Measurements from ENCODE around the gene SLC4A5.
A peak's percentile ranks its signal among the peaks of the same experiment; 100 is the strongest.

SLC4A5 gene

DNA sequence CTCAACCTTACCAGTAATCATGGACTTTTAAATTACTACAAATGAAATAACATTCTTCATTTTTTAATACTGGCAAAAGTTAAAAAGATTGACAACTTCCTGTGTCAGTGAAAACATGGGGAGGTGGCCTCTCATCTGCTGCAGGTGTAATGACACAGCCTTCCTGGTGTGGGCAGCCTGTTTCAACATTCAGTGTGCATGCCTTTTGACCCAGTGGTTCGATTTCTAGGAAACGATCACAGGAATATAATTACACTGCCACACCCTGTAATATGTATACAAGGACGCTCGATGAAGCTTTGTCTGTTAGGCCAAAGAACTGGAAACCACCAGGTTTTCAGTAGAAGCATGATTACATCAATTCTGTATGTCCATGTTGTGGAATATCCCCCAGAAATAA, 76.1 kb downstream of the SLC4A5 start:
- DNase-seq (ENCODE audit: low read depth, low spot score): no peak

- no peak for DNase-seq (ENCODE audit: low read depth, low spot score)
Observed at GRCh38 chr2:74264281-74264680, 78.9 kb downstream of the SLC4A5 start.

DNA sequence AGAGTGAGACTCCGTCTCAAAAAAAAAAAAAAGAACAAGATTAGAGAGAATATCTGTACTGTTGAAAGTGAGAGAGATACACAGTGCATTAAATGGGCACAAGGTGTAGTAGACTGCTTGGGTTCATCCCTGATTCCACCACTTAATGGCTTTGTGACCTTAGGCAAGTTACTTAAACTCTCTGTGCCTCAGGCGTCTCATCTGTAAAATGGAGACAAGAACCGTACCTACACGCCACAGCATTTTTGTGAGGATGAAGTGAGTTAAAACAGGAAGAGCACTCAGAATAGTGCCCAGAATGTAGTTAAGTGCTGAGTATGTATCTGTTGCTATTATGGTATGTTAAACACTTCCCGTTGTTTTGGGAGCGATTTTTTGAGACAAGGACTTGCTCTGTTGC, 80.5 kb downstream of the SLC4A5 start:
- DNase-seq (ENCODE audit: low read depth, low spot score): no peak

GRCh38 chr2:74261204-74261864, 81.9 kb downstream of the SLC4A5 start:
- peak; percentile 72 for DNase-seq (ENCODE audit: low read depth, low spot score)

GRCh38 chr2:74260495-74260894, 82.7 kb downstream of the SLC4A5 start:
- DNase-seq (ENCODE audit: low read depth, low spot score): no peak

DNA sequence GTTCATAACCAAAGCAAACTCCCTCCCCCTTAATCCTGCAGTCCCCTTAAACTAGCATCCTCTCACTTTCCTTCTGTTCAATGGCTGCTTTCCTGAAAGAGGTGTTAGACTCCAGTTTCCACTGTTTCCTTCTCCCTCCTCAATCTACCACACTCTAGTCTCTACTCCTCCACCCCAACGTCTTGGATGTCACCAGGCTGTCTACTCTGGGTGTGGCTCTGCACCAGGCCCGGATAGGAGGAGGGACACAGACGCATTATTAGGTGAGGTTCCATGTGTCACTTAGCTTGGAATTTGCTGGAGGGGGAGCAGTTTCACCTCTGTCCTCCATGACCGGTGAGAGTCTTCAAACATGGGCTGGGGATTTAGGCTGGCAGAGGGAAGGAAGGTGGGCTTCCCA, 83.5 kb downstream of the SLC4A5 start:
- no peak for DNase-seq (ENCODE audit: low read depth, low spot score)

GRCh38 chr2:74259191-74259590, 84.0 kb downstream of the SLC4A5 start:
- DNase-seq (ENCODE audit: low read depth, low spot score): no peak

DNA sequence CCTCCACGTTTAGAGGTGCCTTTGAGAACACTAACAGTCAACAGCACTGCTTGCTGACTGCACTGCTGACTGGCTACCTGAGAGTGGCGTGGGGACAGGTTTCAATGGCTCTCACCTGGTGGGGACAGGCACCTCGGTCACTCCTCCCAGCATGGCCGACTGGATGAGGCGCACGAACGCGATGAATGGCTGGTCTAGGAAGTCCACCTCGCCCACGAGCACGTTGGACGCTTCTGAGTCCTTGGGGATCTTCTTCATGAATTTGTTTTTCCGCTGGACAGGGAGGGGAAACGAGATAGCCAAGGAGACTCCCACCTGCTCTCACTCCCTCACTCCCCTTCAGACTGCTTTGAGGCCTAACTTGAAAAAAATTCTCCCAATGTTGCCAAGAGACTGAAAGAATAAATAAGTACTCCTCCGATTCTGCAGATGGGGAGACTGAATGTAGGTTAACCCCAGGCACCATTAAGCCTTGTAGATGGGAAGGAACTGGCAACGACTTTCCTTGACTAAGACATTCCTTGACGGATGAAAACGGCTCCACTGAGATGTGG, 87.5 kb downstream of the SLC4A5 start:
- no peak for DNase-seq (ENCODE audit: low read depth, low spot score)

- DNase-seq (ENCODE audit: low read depth, low spot score): no peak
Observed at GRCh38 chr2:74253971-74254310, 89.3 kb downstream of the SLC4A5 start.

GRCh38 chr2:74253306-74253970, 89.8 kb downstream of the SLC4A5 start:
- no peak for DNase-seq (ENCODE audit: low read depth, low spot score)

- no peak for DNase-seq (ENCODE audit: low read depth, low spot score)
Observed at GRCh38 chr2:74252862-74253261, 90.4 kb downstream of the SLC4A5 start.

DNA sequence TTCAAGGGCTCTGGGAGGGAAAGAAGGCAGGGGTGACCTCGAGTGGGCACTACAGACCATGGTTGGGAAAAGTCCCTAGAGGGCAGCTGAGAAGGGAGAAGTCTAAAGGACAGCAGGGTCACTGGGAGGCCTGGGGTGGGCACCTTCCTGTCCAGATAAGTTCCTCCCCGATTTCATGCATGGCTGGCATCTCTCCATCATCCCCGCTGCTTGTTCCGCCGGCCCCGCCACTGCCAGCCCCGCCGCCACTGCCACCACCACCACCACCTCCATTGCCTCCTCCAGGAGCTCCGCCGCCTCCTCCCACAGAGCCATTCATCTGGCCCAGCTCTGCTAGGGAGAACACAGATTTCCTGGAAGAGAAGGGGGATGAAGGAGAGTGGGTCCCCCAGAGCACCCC, 91.2 kb downstream of the SLC4A5 start:
- no peak for DNase-seq (ENCODE audit: low read depth, low spot score)

- DNase-seq (ENCODE audit: low read depth, low spot score): peak; percentile 52
Observed at GRCh38 chr2:74250189-74250631, 93.0 kb downstream of the SLC4A5 start.

DNA sequence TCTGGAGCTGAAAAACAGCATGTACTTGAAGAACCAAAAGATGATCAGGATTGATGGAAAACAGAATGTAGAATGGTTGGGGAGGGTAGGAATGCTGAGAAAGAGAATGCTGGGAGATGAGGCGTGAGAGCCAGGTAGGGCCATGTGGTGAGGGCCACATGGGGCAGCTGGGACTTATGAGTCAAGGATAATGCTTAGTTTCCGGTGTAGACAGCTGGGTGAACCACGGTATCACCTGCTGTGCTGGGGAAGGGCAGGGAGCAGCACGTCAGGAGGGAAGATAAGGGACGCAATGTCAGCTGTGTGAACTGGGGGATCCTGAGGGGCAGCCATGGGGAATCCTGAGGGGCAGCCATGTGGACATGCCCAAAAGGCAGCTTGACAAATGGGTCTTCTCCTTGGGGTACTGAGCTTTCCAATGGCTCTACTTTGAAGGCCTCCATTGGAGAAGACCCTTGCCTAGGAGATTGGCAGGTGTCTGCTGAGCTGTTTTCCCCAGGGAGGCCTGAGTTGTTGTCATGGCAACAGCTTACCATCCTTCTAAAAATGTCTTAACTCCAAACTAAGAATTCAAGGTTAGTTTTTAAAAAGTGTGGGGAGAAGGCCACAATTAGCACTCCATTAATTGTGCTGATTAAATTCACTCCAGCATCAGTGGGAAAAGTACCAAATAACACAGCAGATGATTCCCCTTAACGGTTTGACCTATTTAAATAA, 93.7 kb downstream of the SLC4A5 start:
- no peak for DNase-seq (ENCODE audit: low read depth, low spot score)

DNA sequence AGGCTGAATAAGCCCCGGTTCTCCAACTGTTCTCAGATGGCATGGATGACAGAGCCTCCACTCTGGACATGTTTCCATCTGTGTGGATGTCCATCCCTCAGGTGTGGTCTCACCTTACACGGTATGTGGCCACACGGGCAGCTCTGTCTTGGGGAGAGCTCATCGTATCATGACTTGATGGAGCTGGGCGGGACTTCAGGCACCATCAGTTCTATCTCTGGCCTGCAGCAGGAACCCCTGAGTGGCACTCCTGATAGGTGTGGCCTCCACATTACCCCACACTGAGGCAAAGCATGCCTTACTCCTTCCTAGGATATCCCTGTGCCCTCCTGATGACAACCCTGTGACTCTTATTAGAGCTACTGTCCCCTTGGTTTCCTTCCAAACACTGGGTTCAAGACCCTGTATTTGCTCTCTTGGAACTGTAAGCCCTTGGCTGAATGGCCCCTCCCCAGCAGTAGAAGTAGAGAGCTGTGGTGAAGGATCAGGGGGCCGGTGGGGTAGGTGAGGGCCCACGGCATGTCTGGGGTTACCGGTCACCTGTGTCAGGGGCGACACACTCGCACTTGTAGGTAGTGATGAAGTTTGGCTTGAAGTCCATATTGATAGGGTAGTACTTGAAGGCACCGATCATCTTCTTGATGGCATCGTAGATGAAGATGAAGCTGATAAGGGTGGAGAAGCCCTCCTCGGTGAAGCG, 96.6 kb downstream of the SLC4A5 start:
- no peak for DNase-seq (ENCODE audit: low read depth, low spot score)

GRCh38 chr2:74244286-74244685, 98.9 kb downstream of the SLC4A5 start:
- no peak for DNase-seq (ENCODE audit: low read depth, low spot score)

- DNase-seq (ENCODE audit: low read depth, low spot score): no peak
Observed at GRCh38 chr2:74242354-74243071, 100.7 kb downstream of the SLC4A5 start.

- DNase-seq (ENCODE audit: low read depth, low spot score): no peak
Observed at GRCh38 chr2:74239346-74239745, 103.9 kb downstream of the SLC4A5 start.

- no peak for DNase-seq (ENCODE audit: low read depth, low spot score)
Observed at GRCh38 chr2:74238879-74239278, 104.3 kb downstream of the SLC4A5 start.

GRCh38 chr2:74235041-74235440, 108.2 kb downstream of the SLC4A5 start:
- no peak for DNase-seq (ENCODE audit: low read depth, low spot score)

GRCh38 chr2:74233648-74234047, 109.6 kb downstream of the SLC4A5 start:
- DNase-seq (ENCODE audit: low read depth, low spot score): no peak

Measured in ELF-1 (cell line).